NCI-H1436 (cell line): ENCODE measurements around the gene ALG3.
"Not testable (repeated sequence)": the region's sequence is repeated elsewhere in the genome, so short reads cannot be mapped to it uniquely, and the experiment has no call there.

Experiments
- DNase-seq: peaks from one replicate; lab custom pipeline; 2025; lab: John Stamatoyannopoulos, UW

Gene ALG3

DNA sequence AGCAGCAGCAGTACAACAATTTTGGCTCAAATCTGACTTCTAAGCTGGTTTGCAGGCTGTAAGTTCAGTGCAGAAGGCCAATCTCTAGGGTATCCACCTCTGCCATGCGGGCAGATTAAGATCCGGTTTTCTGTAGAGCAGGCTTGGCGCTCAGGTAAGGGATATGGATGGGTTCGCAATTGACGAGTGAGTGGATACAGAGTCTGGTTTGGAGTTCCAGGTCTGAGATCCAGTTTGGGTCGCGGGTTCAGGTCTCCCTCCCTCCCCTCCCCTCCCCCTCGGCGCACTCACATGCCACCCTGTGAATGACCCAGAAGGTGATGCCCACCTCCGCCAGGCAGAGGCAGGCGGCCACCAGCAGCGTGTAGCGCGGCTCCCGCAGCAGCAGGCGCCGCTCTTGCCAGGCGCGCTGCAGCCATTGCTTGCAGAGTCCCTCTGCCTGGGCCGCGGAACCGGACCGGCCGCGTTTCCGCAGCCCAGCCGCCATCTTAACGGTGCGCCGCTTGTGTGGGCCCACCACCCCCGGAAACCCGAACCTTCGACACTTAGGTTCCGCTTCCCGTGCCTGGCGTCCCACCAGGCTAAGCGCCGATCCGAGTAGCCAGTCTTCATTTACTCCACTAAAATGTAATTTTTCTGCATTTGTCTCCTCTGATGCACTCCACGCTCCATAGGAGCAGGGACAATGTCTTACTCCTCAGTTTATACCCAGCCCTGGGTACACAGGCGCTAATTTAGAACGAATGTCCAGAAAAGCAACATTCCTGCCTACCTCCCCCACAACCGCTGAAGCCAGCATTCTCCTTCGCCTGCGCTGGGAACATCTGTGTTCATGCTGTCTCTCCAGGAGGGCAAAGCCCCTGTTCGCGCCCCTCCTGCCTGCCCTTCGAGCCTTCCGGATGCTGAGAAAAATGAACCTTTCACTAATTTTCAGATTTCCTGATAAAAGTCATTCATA, at the start of gene ALG3:
TSS of gene ALG3 (minus strand) at position 509 of the 958 bp plus-strand sequence. CDS start at position 487, 22 bp downstream.
- DNase-seq, result peak; percentile 92

DNA sequence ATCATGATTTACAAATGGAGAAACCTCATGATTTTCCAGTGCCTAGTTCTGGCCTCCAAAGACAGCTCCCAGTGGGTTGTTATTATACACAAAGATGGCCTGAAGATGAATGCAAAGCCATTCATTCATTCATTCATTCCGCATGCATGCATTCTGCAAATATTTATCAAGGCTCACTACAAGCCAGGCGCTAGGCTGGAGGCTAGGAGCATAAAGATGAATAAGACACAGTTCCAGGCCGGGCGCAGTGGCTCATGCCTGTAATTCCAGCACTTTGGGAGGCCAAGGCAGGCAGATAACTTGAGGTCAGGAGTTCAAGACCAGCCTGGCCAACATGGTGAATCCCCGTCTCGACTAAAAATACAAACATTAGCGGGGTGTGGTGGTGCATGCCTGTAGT, 47.9 kb upstream of the ALG3 start:
- DNase-seq, result no peak

DNA sequence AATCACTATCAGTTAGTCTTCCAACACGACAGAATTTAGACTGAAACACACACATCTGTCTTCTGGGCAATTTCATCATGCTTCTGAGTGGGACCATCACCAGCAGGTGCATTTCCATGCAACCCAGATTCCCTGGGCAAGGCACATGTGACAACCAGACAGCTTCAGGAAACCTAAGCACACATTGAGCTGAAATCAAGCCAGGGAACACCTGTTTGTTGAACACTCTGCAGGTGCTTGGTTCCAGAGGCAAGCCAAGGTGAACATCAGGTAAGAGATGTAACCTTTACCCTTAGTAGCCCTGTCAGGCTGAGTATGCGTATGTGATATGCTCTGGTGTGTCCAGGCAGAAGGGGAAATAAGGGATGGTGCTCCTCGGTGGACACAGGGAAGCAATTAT, 47.0 kb upstream of the ALG3 start:
- DNase-seq, result no peak

DNA sequence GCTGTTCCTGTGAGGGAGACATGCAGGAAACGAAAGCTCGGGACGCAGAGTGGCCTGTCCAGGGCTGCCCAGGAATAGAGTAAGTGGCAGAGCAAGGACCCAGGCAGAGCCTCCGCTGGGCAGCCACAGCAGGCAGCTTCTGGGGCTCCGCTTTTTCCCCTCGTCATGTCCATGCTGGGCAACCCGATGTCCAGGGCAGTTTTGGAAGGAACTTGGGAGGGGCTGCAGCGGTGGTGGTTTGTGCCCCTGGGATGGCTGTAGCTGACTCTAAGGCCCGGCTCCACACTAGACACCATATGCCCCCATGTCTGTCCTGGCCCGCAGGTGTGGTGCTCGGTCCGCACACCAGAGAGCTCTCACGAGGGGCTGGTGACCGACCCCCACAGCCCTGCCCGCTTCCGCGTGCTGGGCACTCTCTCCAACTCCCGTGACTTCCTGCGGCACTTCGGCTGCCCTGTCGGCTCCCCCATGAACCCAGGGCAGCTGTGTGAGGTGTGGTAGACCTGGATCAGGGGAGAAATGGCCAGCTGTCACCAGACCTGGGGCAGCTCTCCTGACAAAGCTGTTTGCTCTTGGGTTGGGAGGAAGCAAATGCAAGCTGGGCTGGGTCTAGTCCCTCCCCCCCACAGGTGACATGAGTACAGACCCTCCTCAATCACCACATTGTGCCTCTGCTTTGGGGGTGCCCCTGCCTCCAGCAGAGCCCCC, 43.1 kb upstream of the ALG3 start:
- no peak for DNase-seq

DNA sequence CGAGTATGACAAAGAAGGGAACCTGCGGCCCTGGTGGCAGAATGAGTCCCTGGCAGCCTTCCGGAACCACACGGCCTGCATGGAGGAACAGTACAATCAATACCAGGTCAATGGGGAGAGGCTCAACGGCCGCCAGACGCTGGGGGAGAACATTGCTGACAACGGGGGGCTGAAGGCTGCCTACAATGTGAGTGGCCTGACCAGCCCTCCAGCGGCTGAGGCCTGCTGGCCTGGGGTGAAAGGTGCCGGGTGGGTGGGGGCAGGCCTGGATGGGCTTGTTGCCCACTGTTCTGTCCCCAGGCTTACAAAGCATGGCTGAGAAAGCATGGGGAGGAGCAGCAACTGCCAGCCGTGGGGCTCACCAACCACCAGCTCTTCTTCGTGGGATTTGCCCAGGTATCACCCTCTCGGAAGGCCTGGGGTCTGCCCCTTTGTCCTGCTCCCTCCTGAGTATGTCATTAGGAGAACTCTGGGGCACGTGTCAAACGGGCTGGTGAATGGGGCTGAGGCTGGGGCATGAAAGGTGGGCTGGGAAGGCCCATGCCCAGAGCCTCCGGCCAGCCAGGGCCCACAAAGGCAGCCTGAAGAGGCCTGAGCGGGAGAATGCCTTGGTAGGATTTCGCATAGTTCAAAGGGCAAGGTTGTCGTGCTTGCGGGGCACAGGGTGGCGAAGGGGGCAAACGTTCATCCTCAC, 42.4 kb upstream of the ALG3 start:
- DNase-seq, result no peak

DNA sequence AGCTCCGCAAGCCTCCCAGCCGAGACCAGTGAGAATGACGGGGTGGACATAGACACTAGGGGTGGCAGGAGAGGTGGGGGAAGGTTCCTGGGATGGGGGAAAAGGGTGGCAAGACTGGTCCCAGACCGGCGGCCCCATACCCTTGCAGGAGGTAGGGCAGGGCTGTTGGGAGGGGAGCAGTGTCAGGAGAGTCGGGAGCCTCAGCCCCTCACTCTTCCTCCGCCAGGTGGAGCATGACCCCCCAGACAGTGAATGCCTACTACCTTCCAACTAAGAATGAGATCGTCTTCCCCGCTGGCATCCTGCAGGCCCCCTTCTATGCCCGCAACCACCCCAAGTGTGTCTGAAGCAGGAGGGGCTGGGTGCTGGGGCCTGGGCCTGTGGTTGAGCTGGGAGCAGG, 41.6 kb upstream of the ALG3 start:
- DNase-seq, result no peak

DNA sequence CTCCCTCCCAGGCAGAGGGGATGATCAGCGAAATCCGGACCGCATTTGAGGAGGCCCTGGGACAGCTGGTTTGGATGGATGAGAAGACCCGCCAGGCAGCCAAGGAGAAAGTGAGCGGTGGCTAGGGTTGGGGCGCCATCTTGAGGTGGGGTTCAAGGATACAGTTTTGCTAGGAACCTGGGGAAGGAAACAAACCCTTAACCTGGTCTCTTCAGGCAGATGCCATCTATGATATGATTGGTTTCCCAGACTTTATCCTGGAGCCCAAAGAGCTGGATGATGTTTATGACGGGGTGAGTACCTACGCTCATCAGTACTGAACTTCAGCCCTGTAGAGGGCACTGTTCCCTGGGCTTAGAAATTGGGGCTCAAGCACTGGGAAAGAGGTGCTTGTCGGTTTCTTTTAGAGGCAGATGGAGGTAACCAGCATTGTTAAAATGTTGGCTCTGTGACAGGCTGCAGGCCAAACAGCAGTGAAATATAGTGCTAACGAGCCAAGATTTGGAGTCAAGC, 40.7 kb upstream of the ALG3 start:
- peak; percentile 73 for DNase-seq

DNA sequence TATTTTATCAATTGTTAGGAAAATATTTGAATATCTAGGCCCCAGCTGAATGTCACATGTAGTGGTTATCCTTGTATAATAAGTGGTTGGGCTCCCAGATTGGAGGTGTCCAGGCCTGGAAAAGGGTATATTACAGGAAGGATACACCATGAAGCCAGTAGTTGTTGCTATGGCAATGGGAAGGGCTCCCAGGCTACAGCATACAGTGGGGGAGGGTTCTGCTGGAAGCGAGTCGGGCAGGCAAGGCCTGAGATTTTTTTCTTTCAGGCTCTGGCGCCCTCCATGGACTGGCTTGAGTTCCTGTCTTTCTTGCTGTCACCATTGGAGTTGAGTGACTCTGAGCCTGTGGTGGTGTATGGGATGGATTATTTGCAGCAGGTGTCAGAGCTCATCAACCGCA, 35.9 kb upstream of the ALG3 start:
- peak; percentile 70 for DNase-seq

DNA sequence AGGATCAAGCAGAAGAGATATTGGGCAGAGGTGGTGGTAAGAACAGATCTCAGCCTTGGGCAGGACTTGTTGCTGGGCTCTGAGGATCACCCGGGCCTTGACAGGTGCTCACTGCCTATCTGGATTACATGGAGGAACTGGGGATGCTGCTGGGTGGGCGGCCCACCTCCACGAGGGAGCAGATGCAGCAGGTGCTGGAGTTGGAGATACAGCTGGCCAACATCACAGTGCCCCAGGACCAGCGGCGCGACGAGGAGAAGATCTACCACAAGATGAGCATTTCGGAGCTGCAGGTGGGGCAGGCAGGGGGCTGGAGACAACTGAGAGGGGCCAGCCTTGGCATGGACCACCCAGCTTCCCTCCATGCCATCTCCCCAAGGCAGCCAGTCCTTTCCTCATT, 34.9 kb upstream of the ALG3 start:
- DNase-seq, result no peak

DNA sequence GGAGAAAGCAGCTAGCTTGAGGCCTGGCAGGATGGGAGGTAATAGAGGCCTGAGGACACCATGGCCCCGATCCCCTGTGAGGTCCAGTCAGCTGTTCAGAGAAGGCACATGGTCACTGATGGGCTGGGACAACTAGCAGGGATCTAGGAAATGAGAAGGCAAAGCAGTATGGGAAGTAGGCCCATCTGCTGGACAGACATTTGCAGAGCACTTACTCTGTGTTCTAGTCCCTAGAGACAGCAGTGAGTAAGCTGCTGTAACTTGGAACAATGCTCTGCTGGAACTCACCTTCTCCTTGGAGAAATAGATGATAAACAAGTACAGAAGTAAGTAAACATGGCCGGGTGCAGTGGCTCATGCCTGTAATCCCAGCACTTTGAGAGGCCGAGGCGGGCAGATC, 34.2 kb upstream of the ALG3 start:
- no peak for DNase-seq

DNA sequence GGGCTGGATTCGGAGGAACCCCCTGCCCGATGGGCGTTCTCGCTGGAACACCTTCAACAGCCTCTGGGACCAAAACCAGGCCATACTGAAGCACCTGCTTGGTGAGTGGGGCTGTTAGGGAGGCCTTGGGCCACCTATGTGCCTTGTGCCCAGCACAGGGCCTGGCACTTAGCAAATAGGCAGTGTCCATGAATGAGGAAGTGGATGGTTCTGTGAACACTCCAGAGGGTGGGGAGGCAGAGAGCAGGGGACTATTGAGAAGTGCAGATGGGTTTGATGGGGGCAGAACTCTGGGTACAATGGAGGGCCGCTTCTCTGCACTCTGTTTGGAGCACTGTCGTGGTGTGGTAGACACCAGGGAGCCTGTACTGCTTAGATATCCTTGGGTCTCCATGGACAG, 28.6 kb upstream of the ALG3 start:
- no peak for DNase-seq

DNA sequence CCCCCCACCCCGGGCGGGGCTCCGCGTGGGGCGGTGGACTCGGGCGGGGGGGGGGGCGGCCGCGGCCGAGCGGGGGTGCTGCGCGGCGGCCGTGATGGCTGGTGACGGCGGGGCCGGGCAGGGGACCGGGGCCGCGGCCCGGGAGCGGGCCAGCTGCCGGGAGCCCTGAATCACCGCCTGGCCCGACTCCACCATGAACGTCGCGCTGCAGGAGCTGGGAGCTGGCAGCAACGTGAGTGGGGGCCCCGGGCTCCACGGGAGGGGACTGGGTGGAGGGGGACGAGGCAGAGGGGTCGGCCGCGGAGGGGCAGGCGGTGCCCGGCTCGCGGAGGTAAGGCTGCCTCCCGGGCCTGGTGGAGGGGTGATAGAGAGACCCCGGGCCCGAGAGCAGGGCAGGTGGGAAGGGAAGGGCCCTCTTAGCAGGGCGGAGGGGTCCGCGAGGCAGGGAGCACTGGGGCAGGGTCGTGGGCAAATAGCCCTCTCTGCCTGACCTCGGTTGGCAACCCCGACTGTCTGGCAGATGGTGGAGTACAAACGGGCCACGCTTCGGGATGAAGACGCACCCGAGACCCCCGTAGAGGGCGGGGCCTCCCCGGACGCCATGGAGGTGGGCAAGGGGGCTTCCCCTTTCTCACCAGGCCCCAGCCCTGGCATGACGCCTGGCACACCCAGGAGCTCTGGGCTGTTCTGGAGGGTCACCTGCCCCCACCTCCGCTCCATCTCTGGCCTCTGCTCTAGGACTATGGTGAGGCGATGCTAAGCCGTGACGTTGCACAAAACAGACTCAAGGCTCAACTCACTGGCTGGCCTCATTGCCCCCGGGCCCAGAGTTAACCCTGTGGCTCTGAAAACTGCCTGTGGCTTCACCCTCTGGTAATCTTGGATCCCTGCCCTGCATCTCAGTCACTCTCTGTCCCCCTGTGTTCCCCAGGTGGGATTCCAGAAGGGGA, 27.5 kb upstream of the ALG3 start, which contains the start of gene ECE2:
TSS of gene ECE2 (plus strand) at position 62 of the 950 bp plus-strand sequence. CDS start at position 194, 132 bp downstream.
- no peak for DNase-seq

DNA sequence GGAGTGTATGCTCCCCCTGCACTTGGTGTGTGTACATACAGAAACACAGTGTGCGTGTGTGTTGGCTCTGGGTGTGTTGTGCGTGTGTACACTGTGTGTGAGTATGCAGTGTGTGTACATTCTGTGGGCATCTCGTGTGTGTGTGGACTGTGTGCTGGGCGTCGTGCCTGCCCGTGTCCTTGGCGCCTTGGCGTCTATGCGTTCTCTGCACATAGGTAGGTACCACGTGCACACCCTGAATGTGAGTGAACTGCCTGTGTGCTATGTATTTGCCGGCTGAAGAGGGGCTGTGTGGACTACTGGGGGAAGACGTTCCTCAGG, 26.6 kb upstream of the ALG3 start:
- DNase-seq, result no peak

DNA sequence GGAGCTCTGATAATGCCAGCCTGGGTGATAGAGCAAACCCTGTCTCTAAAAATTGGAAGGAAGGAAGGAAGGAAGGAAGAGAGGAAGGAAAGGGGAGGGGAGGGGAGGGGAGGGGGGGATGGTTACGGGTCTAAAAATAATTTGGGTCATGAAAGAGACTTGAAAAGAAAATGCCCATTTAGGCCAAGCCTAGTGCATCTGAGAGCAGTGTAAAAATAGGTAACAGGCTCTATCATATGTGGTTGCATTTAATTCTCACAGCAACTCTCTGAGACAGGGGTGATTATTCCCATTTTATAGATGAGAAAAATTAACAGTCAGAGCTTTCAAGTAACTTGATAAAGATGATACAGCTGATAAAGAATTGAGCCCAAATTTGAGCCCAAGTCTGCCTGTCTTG, 23.5 kb upstream of the ALG3 start:
- DNase-seq, result no peak

DNA sequence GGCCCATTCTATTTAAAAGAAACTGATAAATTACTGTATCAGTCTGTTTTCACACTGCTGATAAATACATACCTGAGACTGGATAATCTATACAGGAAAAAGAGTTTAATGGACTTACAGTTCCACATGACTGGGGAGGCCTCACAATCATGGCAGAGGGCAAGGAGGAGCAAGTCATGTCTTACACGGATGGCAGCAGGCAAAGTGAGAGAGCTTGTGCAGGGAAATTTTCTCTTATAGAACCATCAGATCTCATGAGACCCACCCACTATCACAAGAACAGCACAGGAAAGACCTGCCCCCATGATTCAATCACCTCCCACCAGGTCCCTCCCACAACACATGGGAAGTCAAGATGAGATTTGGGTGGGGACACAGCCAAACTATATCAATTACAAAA, 18.5 kb upstream of the ALG3 start:
- DNase-seq, result not testable (repeated sequence)

DNA sequence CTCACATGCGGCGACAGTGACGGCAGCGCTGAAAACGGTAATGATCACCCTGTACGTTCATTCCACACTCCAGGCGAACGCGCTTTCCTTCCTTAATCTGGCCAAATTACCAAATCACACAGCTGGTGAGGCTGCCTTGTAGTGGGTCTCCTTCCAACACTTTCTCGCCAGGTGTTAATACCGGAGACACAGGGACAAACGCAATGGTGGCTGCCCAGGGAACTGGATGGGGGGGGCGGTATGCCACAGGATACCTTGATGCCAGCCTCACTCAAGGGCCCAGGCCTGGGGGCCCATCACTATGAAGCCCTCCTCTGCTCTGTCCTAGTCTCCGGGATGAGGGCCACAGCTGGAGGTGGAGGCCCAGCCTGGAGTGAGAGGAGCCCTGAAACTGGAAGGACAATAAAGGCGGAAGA, 14.0 kb upstream of the ALG3 start:
- DNase-seq, result no peak

DNA sequence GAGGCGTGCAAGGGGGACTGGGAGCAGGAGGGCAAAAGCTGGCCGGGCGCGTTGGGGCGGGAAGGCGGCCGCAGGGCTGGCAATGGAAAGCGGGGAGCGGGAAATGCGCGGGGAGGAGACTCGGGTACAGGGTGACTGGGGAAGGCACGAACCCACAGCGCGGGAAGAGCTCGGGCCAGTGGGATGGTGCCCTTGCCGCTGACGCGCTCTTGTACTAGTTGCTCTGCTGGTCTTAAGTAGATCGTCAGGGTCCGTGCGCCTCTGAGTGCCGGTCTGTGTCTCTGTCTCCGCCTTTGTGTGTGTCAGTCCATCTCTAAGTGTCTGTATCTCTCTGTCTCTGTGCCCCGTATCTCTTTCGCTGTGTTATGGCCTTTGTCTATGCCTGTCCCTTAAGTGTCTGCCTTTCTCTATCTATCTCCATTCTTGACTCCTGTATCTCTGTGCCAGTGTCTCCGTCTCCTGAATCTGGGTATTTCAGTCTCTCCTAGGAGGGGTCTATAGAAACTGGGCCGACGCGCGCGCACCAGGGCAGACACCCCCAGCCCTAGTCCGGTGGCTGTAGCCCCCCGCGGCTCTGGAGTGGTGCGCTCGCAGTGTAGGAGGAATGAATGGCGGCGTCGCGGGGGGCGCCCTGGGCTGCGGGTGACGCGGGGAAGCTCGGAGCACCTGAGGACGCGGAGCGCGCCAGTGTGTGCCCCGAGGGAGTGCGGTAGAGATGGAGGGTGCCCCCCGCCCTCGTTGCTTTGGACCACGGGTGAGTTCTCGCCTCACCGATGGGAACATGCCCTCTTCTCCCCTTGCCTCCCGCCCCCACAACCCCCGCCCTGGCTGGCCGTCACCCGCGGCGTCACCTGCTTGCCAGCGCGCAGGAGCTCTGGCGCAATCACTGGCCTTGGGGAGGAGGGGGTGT, 13.3 kb upstream of the ALG3 start:
- DNase-seq, result peak; percentile 76

DNA sequence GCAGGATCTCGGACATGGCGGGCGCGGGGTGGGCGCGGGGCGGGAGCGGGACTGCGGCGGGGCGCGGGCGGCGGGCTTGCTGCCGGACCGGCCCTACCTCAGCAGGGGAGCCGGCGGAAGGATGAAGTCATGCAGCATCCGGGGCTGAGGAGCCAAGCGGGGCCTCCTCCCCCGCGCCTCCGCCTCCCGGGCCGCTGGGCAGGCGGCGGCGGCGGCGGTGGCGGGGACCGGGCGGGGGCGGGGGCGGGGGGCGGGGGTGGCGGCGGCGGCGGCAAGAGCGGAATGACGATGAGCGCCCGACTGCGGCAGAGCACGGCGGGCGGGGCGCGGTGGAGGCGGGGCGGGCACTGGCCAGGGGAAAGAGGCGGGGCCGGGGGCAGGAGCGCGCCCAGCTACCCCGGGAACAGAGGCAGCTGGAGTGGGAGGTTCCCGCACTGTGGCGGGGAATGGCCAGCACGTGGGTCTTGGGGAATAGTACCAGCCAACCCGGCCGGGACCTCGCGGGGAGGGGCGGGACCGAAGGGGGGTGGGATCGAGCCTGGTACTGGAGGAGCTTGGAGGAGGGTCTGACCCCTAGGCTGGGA, 12.6 kb upstream of the ALG3 start, which contains the start of gene CAMK2N2:
TSS of gene CAMK2N2 (minus strand) at position 284 of the 584 bp plus-strand sequence. CDS start at position 16, 268 bp downstream.
- DNase-seq, result peak; percentile 92

DNA sequence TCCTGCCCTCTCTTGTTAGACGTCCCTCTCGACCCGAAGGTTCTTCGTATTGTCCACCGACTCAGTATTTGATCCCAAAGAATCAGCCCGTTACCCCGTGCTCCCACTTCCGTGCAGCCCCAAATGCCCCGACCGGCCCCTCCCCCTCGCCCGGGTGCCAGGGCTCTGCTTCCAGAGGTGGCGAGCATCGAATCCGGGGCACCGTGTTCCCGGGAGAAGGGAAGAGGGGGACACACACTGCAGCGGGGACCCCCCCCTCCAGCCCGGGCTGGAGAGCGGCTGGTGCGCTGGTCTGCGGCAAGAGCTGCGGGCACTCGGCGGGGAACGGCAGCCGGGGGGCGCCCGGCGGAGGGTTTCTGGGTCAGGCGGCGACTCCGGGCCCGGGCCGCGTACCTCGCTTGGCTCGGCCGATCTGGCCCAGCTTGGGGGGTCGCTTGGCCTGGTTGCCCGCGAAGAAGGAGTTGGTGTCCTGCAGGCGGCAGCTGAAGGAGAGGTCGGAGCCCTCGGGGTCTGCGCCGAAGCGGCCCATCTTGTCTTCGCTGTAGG, 12.0 kb upstream of the ALG3 start:
- DNase-seq, result no peak
